PFSK-1 (cell line): ENCODE measurements around the gene CUEDC1.

Experiments
- POLR2AphosphoS5 ChIP-seq: IDR thresholded peaks from 2 replicates; pipeline ENCODE4 v1.6.1; 2012; ENCODE audit warnings: low read depth, mild to moderate bottlenecking, control low read depth, low read length, moderate library complexity
- REST ChIP-seq, 2 experiments: IDR thresholded peaks; 2 replicates each; pipeline versions ENCODE4 v1.6.1 to v1.8.0; 2011 to 2012; ENCODE audit warnings: low read depth in 2 of 2, low read length in 2 of 2, control low read depth in 1 of 2, inconsistent platforms in 1 of 2, mild to moderate bottlenecking in 1 of 2, moderate library complexity in 1 of 2; ENCODE audit not compliant: insufficient read depth in 1 of 2
- SIN3A ChIP-seq: IDR thresholded peaks from 2 replicates; pipeline ENCODE4 v1.6.1; 2012; ENCODE audit warnings: mild to moderate bottlenecking, low read length, moderate library complexity, borderline replicate concordance; ENCODE audit not compliant: insufficient read depth
- TAF1 ChIP-seq: IDR thresholded peaks from 2 replicates; pipeline ENCODE4 v1.6.1; 2012; ENCODE audit warnings: low read length, control low read depth, borderline replicate concordance; ENCODE audit not compliant: insufficient read depth

GRCh38 chr17:57879437-57880085 is 75.7 kb downstream of the CUEDC1 start:
- no peak for TF ChIP-seq POLR2AphosphoS5
- TF ChIP-seq REST (IDR thresholded peaks at IDR 0.05; ENCODE audit: insufficient read depth in 1 of 2, low read depth in 2 of 2, low read length in 2 of 2), result no peak
- TF ChIP-seq SIN3A, result no peak
- no peak for TF ChIP-seq TAF1
